Gastroesophageal sphincter (tissue), 4 donors: ENCODE measurements around the gene ITGA3. TPM values are rescaled to one million over a fixed set of nuclear protein-coding genes. Genes with fewer than 3 reads are reported as not detected.

Experiments
- ATAC-seq: fragments of 150-250 bp; one replicate; pipeline ENCODE4 v1.9.1; 2016; ENCODE audit warnings: mild to moderate bottlenecking, moderate library complexity
- H3K27ac ChIP-seq, 4 donors: fragments of 200-600 bp; sonication (generic) in 3 of 4; 1 replicate in 3 of 4; 2 replicates in 1 of 4; pipeline ENCODE4 v1.5.1; 2016 to 2019
- H3K27me3 ChIP-seq: fragments of 200-600 bp; sonication (generic); one replicate; pipeline ENCODE4 v1.5.1; 2019
- H3K36me3 ChIP-seq, 2 donors: fragments of 200-600 bp; sonication (generic); one replicate each; pipeline ENCODE4 v1.5.1; 2019; ENCODE audit warnings: control low read depth in 1 of 2
- H3K4me1 ChIP-seq, 3 donors: fragments of 200-600 bp; sonication (generic); 1 replicate in 2 of 3; 2 replicates in 1 of 3; pipeline ENCODE4 v1.5.1; 2016 to 2019; ENCODE audit warnings: control low read depth in 2 of 3
- H3K4me3 ChIP-seq, 2 donors: fragments of 200-600 bp; sonication (generic); one replicate each; pipeline ENCODE4 v1.5.1; 2019; ENCODE audit warnings: mild to moderate bottlenecking in 1 of 2, moderate library complexity in 1 of 2
- H3K9me3 ChIP-seq, 3 donors: fragments of 200-600 bp; sonication (generic); one replicate each; pipeline ENCODE4 v1.5.1; 2017 to 2019; ENCODE audit warnings: control low read depth in 2 of 3
- EP300 ChIP-seq: sonication (generic); formaldehyde crosslinking; IDR thresholded peaks from one replicate; pipeline ENCODE4 v1.6.1; 2017; ENCODE audit warnings: antibody characterized with exemption, mild to moderate bottlenecking
- POLR2A ChIP-seq, 2 donors: fragments of 450-650 bp; IDR thresholded peaks; one replicate each; pipeline ENCODE4 v1.6.1; 2017; ENCODE audit warnings: antibody characterized with exemption in 2 of 2, mild to moderate bottlenecking in 2 of 2, moderate library complexity in 1 of 2
- POLR2AphosphoS5 ChIP-seq: sonication (generic); formaldehyde crosslinking; IDR thresholded peaks from one replicate; pipeline ENCODE4 v1.6.1; 2017; ENCODE audit warnings: antibody characterized with exemption
- WGBS, 2 donors: methylation state at CpG; one replicate each; pipeline ENCODE4 v1.1.5; 2018; ENCODE audit warnings: low coverage in 1 of 2; 5-methylcytosine and 5-hydroxymethylcytosine counted together
- total RNA-seq, 4 donors: library from RNA; depleted of rRNA; stranded (reverse); fragments of >200 nt; gene quantifications; one replicate each; pipeline ENCODE4 v1.1.0, GENCODE V29; 2016
- TF ChIP-seq, protein P1 (sequence below), 4 experiments: fragments of 200-600 bp in 2 of 4; fragments of 450-650 bp in 2 of 4; sonication (generic) in 1 of 4; IDR thresholded peaks; one replicate each; pipeline ENCODE4 v1.5.1; 2017 to 2019; ENCODE audit warnings: antibody characterized with exemption in 4 of 4, mild to moderate bottlenecking in 2 of 4, moderate library complexity in 2 of 4

The ITGA3 gene
- total RNA-seq, 4 donors from 2014 or later = 62.4 to 131 (median 124) TPM

DNA sequence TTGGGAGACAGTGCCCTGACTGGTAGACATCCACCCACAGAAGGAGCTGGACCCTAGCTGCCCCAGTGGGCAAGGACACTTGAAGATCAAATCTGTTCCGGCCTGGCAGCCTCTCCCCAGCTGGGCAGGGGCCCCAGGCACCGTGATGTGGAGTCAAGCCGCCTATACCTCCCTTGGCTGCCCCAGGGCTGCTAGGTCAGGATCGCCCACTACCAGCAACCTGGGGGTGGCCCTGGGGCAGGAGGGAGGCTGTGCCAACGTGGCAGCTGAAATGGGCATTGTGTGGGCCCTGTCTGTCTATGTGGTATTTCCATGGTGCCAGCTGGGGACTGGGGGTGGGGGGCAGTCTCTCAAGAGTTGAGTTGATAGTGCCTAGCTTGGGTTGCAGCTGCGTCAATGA is 40.2 kb downstream of the ITGA3 start:
- peaks cover 0 to 36% of the 10 kb centered on the region in 2 donors for H3K36me3 ChIP-seq
- peaks cover 0 to 67% (median 22%) of the 10 kb centered on the region in 3 donors for H3K4me1 ChIP-seq
- H3K9me3 ChIP-seq = no peaks in the 10 kb centered on the region
- peak overlapping the region; percentile 60 to 95 (median 90) for H3K27ac ChIP-seq
- peak overlapping the region; percentile 55 to 77 for H3K4me3 ChIP-seq
- TF ChIP-seq EP300 (no peak), POLR2AphosphoS5 (no peak), POLR2A (IDR thresholded peaks at IDR 0.05) (no peak)
- TF ChIP-seq, protein P1, sequence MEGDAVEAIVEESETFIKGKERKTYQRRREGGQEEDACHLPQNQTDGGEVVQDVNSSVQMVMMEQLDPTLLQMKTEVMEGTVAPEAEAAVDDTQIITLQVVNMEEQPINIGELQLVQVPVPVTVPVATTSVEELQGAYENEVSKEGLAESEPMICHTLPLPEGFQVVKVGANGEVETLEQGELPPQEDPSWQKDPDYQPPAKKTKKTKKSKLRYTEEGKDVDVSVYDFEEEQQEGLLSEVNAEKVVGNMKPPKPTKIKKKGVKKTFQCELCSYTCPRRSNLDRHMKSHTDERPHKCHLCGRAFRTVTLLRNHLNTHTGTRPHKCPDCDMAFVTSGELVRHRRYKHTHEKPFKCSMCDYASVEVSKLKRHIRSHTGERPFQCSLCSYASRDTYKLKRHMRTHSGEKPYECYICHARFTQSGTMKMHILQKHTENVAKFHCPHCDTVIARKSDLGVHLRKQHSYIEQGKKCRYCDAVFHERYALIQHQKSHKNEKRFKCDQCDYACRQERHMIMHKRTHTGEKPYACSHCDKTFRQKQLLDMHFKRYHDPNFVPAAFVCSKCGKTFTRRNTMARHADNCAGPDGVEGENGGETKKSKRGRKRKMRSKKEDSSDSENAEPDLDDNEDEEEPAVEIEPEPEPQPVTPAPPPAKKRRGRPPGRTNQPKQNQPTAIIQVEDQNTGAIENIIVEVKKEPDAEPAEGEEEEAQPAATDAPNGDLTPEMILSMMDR (IDR thresholded peaks at IDR 0.05) = no peak
- no peaks in the 10 kb centered on the region for H3K27me3 ChIP-seq
- no CpG with 5 or more reads among the region's 6 CpGs for WGBS, 2 donors
- no peak for ATAC-seq

DNA sequence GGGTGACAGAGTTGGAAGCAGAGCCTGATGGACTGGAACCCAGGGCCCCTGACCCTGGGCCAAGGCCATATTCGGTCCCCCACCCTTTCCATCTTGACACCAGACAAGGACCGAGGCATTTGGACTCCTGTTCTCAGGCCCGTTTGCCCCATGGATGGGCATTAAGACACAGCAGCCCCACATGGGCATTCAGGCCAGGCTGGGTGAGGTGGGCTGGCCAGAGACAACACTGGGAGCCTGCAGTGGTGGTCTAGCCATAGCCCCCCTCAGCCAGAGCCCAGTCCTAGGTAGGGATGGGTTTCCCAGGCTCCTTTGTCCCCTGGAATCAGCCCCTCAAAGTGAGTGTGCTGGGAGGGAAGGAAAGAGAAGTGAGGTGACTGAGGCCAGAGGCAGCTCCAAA is 40.8 kb downstream of the ITGA3 start:
- H3K4me3 ChIP-seq = peak overlapping the region in 1 of 2 donors; percentile 77
- peaks cover 0 to 43% of the 10 kb centered on the region in 2 donors for H3K36me3 ChIP-seq
- peaks cover under 1 to 73% (median 29%) of the 10 kb centered on the region in 3 donors for H3K4me1 ChIP-seq
- WGBS, 2 donors = 80% methylated on average over 1 of the region's 3 CpGs; no CpG with 5 or more reads in 1 of the 2 donors
- H3K27ac ChIP-seq = peak overlapping the region in 3 of 4 donors; percentile 89 to 95 (median 91)
- ATAC-seq = no peak
- TF ChIP-seq, protein P1 (IDR thresholded peaks at IDR 0.05) = no peak
- no peak for TF ChIP-seq POLR2A (IDR thresholded peaks at IDR 0.05)
- no peaks in the 10 kb centered on the region for H3K27me3 ChIP-seq
- no peaks in the 10 kb centered on the region for H3K9me3 ChIP-seq

DNA sequence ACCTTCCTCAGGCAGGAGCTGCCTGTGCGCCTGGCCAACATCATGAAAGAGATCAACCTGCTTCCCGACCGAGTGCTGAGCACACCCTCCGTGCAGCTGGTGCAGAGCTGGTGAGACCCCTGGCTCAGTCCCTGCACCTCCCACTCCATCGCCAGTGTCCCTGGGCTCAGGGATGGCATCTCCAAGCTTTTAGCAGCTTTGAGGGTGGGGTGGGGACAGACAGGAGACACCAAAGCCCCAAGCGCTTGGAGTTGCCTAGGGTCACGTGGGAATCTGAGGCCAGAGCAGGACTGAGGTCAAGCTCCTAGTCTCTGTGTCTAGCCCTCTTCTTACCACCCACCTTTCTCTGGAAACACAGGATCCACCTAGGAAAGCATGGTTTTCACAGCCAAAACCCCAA is 41.5 kb downstream of the ITGA3 start:
- ATAC-seq = no peak
- Histone ChIP-seq H3K36me3 (peaks cover 0 to 43% of the 10 kb centered on the region in 2 donors), H3K27ac (peak overlapping the region in 3 of 4 donors; percentile 89 to 95 (median 91)), H3K4me3 (no peak overlapping the region), H3K4me1 (peaks cover 7 to 80% (median 36%) of the 10 kb centered on the region in 3 donors), H3K9me3 (no peaks in the 10 kb centered on the region), H3K27me3 (no peaks in the 10 kb centered on the region)
- no CpG with 5 or more reads among the region's 7 CpGs for WGBS, 2 donors
- TF ChIP-seq POLR2A (IDR thresholded peaks at IDR 0.05) (no peak), POLR2AphosphoS5 (no peak), EP300 (no peak)
- TF ChIP-seq, protein P1 (IDR thresholded peaks at IDR 0.05) = no peak

DNA sequence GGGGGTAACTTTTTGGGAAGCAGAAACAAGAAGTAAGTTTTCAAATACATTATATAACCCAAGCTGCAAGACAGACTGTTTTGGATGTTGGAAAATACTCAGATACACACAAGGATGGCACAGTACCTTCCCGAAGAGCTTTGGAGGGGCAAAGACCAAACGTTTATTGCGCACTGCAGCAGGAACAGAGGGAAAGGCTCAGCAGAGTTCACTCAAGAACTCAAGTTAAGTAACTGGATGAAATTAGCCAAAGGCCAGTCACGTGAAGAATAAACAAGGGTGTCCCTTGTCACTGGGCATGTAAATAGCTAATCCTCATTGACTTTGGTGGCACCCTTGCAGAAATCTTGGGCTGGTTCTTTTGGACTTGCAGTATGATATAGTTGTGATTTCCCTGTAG is 42.0 kb downstream of the ITGA3 start:
- Histone ChIP-seq H3K36me3 (peaks cover 0 to 43% of the 10 kb centered on the region in 2 donors), H3K27me3 (no peaks in the 10 kb centered on the region), H3K9me3 (no peaks in the 10 kb centered on the region), H3K27ac (peak overlapping the region in 2 of 4 donors; percentile 89 to 91), H3K4me3 (no peak overlapping the region), H3K4me1 (peaks cover 7 to 85% (median 40%) of the 10 kb centered on the region in 3 donors)
- WGBS, 2 donors = 54 to 57% methylated on average over 4 of the region's 4 CpGs
- TF ChIP-seq POLR2AphosphoS5 = no peak
- TF ChIP-seq EP300 = no peak
- no peak for TF ChIP-seq POLR2A (IDR thresholded peaks at IDR 0.05)
- no peak for ATAC-seq

DNA sequence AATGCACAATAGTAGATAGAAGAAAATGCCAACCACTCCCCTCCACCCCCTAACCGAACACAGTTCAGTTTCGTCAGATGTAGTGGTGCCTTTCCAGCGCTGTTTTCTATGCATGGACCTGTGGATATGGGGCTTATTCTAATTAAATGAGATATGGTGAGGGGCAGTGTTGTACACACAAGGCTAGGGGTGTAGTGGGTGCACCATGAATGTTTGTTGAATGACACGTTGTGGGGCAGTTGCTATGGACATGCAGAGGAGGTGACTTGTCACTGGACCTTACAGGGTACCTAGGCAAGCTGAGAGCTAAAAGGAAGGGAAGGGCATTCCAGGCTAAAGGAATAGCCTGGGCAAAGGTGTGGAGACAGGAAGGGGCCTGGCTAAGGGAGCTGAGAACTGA is 42.7 kb downstream of the ITGA3 start:
- TF ChIP-seq POLR2AphosphoS5 = no peak
- TF ChIP-seq, protein P1 (IDR thresholded peaks at IDR 0.05) = no peak
- TF ChIP-seq POLR2A (IDR thresholded peaks at IDR 0.05) = no peak
- no peak for TF ChIP-seq EP300
- Histone ChIP-seq H3K9me3 (no peaks in the 10 kb centered on the region), H3K36me3 (peaks cover 0 to 47% of the 10 kb centered on the region in 2 donors), H3K4me3 (no peak overlapping the region), H3K4me1 (peaks cover 7 to 92% (median 42%) of the 10 kb centered on the region in 3 donors), H3K27me3 (no peaks in the 10 kb centered on the region), H3K27ac (peak overlapping the region in 3 of 4 donors; percentile 42 to 82 (median 79))
- 73 to 77% methylated on average over 4 of the region's 4 CpGs for WGBS, 2 donors
- ATAC-seq = no peak
